ENCODE measurements around the gene PLCXD3. TPM values are rescaled to one million over a fixed set of nuclear protein-coding genes. Genes with fewer than 3 reads are reported as not detected.

Gene PLCXD3
- total RNA-seq, 6 donors from 2014 or later, result 1.0 to 2.9 (median 2.2) TPM

GRCh38 chr5:41286165-41286564 is 224.2 kb downstream of the PLCXD3 start:
- H3K36me3 ChIP-seq, result no peaks in the 10 kb centered on the region
- ATAC-seq (ENCODE audit: low FRiP score in 2 of 2), result no peak
- WGBS, 2 donors, result 89 to 97% methylated on average over 2 of the region's 2 CpGs

GRCh38 chr5:41284938-41285337 is 225.5 kb downstream of the PLCXD3 start:
- ATAC-seq (ENCODE audit: low FRiP score in 2 of 2), result no peak
- no peak for DNase-seq
- H3K27me3 ChIP-seq, result no peaks in the 10 kb centered on the region
- no peaks in the 10 kb centered on the region for H3K4me1 ChIP-seq
- 76 to 78% methylated on average over 2 of the region's 2 CpGs for WGBS, 2 donors
- H3K36me3 ChIP-seq, result no peaks in the 10 kb centered on the region
- TF ChIP-seq EP300 (IDR thresholded peaks at IDR 0.05), result no peak
- no peak for TF ChIP-seq CTCF (IDR thresholded peaks at IDR 0.05)
- no peak for TF ChIP-seq POLR2AphosphoS5 (IDR thresholded peaks at IDR 0.05)
- no peak for TF ChIP-seq POLR2A (IDR thresholded peaks at IDR 0.05)
- no peak overlapping the region for H3K27ac ChIP-seq
- no peaks in the 10 kb centered on the region for H3K9me3 ChIP-seq
- no peak overlapping the region for H3K4me3 ChIP-seq

More at GRCh38 chr5:41286165-41286564, 224.2 kb downstream of the PLCXD3 start:
- no peaks in the 10 kb centered on the region for H3K27me3 ChIP-seq
- no peak for DNase-seq
- H3K27ac ChIP-seq, result no peak overlapping the region
- H3K9me3 ChIP-seq, result no peaks in the 10 kb centered on the region
- no peaks in the 10 kb centered on the region for H3K4me1 ChIP-seq
- H3K4me3 ChIP-seq, result no peak overlapping the region
- TF ChIP-seq CTCF (IDR thresholded peaks at IDR 0.05) (no peak), EP300 (IDR thresholded peaks at IDR 0.05) (no peak), POLR2A (IDR thresholded peaks at IDR 0.05) (no peak), POLR2AphosphoS5 (IDR thresholded peaks at IDR 0.05) (no peak)

- Histone ChIP-seq H3K27me3 (no peaks in the 10 kb centered on the region), H3K4me3 (no peak overlapping the region), H3K4me1 (no peaks in the 10 kb centered on the region), H3K27ac (no peak overlapping the region), H3K9me3 (no peaks in the 10 kb centered on the region), H3K36me3 (no peaks in the 10 kb centered on the region)
- DNase-seq, result no peak
- TF ChIP-seq POLR2A (IDR thresholded peaks at IDR 0.05), result no peak
- no peak for TF ChIP-seq POLR2AphosphoS5 (IDR thresholded peaks at IDR 0.05)
- no peak for TF ChIP-seq CTCF (IDR thresholded peaks at IDR 0.05)
- TF ChIP-seq EP300 (IDR thresholded peaks at IDR 0.05), result no peak
- 72 to 75% methylated on average over 12 of the region's 12 CpGs for WGBS, 2 donors
- no peak for ATAC-seq (ENCODE audit: low FRiP score in 2 of 2)
These were observed 229.1 kb downstream of the PLCXD3 start for GRCh38 chr5:41281215-41281810.

GRCh38 chr5:41279040-41279439 is 231.4 kb downstream of the PLCXD3 start:
- Histone ChIP-seq H3K36me3 (no peaks in the 10 kb centered on the region), H3K27ac (no peak overlapping the region), H3K9me3 (no peaks in the 10 kb centered on the region), H3K4me3 (no peak overlapping the region), H3K27me3 (no peaks in the 10 kb centered on the region), H3K4me1 (no peaks in the 10 kb centered on the region)
- no peak for TF ChIP-seq EP300 (IDR thresholded peaks at IDR 0.05)
- no peak for TF ChIP-seq POLR2A (IDR thresholded peaks at IDR 0.05)
- no peak for TF ChIP-seq CTCF (IDR thresholded peaks at IDR 0.05)
- TF ChIP-seq POLR2AphosphoS5 (IDR thresholded peaks at IDR 0.05), result no peak
- 58 to 72% methylated on average over 2 of the region's 2 CpGs for WGBS, 2 donors
- DNase-seq, result no peak
- no peak for ATAC-seq (ENCODE audit: low FRiP score in 2 of 2)

Data from upper lobe of left lung (tissue), 6 donors.